Measurements from ENCODE around the gene ZSWIM7.

DNA sequence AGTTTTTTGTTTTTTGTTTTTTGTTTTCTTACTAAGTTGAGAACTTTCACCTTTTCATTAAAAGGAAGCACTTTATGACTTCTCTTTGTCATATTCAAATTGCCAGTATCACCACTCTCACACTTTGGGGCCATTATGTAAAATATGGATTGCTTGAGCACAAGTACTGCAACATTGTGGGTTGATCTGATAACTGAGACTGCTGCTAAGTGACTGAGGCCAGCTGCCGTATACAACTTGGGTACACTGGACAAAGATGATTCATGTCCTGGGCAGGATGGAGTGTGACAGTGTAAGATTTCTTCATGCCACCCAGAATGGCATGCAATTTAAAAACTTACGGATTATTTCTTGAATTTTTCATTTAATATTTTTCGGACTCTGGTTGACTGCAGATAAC, 7.9 kb upstream of the ZSWIM7 start:
- TF ChIP-seq EZH2 (IDR thresholded peaks at IDR 0.05) = no peak
- no peak for TF ChIP-seq POLR2AphosphoS5 (IDR thresholded peaks at IDR 0.05; ENCODE audit: borderline replicate concordance, low read depth, low read length)
